ENCODE results near the gene NFIC.
"Not testable (repeated sequence)": the region's sequence is repeated elsewhere in the genome, so short reads cannot be mapped to it uniquely, and the experiment has no call there.

NFIC gene

DNA sequence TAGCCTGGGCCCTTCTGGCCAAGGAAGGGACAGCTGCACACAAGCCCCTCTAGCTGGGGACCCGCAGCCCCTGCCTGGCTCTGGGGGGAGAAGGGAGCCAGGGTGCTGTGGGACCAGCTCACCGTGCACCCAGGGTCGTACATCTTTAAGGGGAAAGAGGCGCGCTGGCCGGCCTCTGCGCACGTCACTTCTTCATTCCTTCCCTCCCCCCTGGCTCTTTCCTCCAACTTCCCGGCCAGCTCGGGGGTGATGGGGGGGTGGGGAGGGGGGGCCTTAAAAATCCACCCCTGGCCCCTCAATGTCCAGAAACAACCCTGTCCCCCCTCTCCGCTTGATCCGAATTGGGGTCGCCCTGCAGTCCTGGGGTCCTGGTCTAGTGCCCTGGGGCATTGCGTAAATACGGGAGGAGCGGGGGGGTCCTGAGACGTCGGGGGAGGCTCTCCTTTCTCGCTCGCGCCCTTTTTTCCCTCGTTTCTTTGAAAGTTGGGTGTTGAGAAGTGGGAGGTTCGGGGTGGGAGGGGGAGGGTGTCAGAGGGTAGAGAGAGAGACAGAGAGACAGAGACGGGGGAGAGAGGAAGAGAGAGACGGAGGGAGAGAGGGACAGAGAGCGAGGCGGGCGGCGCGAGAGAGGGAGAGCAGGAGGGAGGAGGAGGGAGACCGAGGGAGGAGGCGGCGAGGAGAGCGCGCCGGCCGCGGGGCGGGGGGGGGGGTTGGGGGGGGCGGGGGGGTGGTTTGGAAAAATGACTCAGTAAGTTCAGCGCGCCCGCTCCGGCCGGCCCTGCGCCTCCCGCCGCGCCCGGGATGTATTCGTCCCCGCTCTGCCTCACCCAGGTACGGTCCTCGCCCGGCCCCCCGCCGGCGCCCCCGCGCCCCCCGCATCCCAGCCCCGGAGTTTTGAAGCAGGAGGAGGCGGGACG, at the start of gene NFIC:
Gene NFIC (plus strand): TSS at position 748 of the 917 bp plus-strand sequence. CDS start 54 bp downstream, at position 802.
- DNase-seq (ENCODE audit: extremely low spot score, insufficient read length, low read depth) (no peak), FAIRE-seq (no peak)

- FAIRE-seq (no peak), DNase-seq (ENCODE audit: extremely low spot score, insufficient read length, low read depth) (no peak)
Measured at GRCh38 chr19:3316659-3317207, 49.6 kb upstream of the NFIC start.

GRCh38 chr19:3319643-3320353, 46.6 kb upstream of the NFIC start:
- DNase-seq (ENCODE audit: extremely low spot score, insufficient read length, low read depth) (no peak), FAIRE-seq (no peak)

DNA sequence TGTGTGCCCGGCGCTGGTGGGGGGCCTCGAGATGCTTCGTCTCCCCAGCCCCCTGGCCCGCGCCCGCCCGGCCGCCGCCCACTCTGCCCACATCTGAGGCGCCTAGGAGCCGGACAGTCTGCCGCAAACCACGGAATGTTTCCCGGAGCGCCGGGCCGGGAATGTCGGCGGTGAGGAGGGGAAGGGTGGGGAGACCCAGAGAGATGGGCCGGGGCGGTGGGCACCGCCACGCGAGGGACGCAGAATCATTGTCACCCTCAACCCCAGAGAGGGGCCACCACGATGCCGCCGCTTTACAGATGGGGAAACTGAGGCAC, 46.1 kb upstream of the NFIC start:
- DNase-seq (ENCODE audit: extremely low spot score, insufficient read length, low read depth) (no peak), FAIRE-seq (no peak)

DNA sequence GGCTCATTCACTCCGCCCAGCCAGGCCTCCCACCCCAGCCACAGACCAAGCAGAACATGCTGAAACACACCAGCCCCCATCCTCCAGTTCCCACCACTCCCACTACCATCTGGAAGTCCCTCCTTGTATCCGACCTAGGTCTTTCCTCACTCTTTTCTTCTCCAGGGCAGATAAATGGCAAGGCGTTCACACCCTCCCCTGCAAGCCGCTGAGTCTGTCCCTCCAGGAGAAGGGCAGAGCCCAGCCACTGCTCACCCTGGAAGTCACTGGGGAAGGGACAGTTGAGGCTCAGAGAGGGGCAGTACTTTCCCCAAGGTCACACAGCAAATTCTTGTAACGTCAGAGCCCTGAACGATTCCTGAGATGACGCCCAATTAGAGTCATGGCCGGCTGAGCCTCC, 45.5 kb upstream of the NFIC start:
- no peak for FAIRE-seq

DNA sequence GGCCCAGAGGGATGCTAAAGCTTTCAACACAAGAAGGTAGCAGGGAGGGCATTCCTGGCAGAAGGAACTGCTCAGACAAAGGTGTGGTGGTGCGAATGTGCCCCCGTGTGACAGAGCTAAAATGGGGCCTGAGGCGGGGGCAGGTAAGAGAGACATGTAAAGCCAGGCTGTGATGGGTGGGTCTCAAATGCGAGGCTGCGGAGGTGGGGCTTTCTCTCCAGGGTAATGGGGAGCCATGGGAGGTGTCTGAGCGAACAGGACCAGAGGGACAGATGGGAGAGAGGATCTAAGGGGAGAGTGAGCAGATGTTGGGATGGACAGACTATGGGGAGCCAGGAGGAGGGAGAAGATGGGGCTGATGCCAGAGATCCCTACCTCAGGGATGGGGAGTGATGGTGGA, 44.7 kb upstream of the NFIC start:
- FAIRE-seq (no peak), DNase-seq (ENCODE audit: extremely low spot score, insufficient read length, low read depth) (no peak)

More for the DNA sequence above, 45.5 kb upstream of the NFIC start:
- no peak for DNase-seq (ENCODE audit: extremely low spot score, insufficient read length, low read depth)

- no peak for DNase-seq (ENCODE audit: extremely low spot score, insufficient read length, low read depth)
- no peak for FAIRE-seq
Measured at GRCh38 chr19:3322199-3322978, 44.0 kb upstream of the NFIC start.

DNA sequence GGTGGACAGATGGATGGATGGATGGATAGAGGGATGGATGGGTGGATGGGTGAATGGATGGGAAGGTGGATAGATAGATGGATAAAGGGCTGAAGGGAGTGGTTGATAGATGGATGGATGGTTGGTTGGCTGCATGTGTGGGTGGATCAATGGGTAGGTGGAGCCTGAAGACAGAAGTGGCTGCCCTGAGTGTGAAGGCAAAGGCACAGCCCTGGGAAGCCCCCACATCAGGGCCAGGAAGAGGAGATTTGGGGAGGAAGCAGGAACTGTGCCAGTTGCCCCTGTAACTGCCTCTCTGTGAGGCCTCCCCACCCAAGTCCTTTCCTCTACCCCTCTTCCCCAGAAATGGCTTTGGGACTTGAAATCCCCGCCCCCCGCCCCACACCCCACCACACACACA, 43.4 kb upstream of the NFIC start:
- FAIRE-seq, result no peak
- no peak for DNase-seq (ENCODE audit: extremely low spot score, insufficient read length, low read depth)

GRCh38 chr19:3323658-3324057, 42.7 kb upstream of the NFIC start:
- DNase-seq (ENCODE audit: extremely low spot score, insufficient read length, low read depth) (no peak), FAIRE-seq (no peak)

DNA sequence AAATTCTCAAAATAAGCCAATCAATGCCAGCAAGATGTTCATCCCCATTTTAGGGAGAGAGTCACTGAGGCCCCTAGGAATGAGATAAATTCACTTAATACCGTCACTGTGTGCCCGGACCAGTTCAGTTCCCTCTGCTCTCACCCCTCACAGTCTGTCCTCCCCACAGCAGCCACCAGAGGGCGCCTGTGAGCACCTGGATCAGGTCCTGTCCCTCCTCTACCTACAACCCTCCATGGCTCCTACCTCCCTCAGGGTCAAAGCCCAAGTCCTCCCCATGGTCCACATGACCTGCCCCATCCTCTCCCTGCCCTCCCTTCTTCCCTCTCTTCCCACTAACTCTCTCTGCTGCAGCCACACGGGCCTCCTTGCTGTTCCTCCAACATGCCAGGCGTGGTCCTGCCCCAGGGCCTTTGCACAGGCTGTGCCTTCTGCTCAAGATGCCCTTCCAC, 42.0 kb upstream of the NFIC start:
- peak; percentile 68 for FAIRE-seq

GRCh38 chr19:3325451-3325850, 40.9 kb upstream of the NFIC start:
- FAIRE-seq (no peak), DNase-seq (ENCODE audit: extremely low spot score, insufficient read length, low read depth) (no peak)

More for the DNA sequence above, 42.0 kb upstream of the NFIC start:
- no peak for DNase-seq (ENCODE audit: extremely low spot score, insufficient read length, low read depth)

- DNase-seq (ENCODE audit: extremely low spot score, insufficient read length, low read depth) (no peak), FAIRE-seq (no peak)
Measured at GRCh38 chr19:3328743-3329142, 37.6 kb upstream of the NFIC start.

DNA sequence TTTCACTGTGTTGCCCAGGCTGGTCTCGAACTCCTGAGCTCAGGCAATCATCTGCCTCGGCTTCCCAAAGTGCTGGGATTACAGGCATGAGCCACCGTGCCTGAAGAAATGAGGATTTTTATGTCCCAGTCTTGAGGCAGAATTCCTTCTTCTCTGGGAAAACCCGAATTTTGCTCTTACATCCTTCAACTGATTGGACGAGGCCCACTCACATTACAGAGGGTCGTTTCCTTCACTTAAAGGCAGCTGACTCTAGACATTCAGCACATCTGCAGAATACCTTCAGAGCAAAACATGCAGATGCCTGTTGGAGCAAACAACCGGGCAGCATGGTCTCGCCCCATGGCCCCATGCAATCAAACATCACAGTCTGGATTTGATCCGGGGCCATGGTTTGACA, 36.3 kb upstream of the NFIC start:
- FAIRE-seq (no peak), DNase-seq (ENCODE audit: extremely low spot score, insufficient read length, low read depth) (no peak)

DNA sequence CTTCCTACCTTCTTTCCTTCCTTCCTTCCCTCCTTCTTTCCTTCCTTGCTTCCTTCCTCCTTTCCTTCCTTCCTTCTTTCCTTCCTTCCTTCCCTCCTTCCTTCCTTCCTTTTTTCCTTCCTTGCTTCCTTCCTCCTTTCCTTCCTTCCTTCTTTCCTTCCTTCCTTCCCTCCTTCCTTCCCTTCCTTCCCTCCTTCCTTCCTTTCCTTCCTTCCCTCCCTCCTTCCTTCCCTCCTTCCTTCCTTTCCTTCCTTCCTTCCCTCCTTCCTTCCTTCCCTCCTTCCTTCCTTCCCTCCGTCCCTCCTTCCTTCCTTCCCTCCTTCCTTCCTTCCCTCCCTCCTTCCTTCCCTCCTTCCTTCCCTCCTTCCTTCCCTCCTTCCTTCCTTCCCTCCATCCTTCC, 34.2 kb upstream of the NFIC start:
- not testable (repeated sequence) for DNase-seq (ENCODE audit: extremely low spot score, insufficient read length, low read depth); FAIRE-seq

- FAIRE-seq (no peak), DNase-seq (ENCODE audit: extremely low spot score, insufficient read length, low read depth) (no peak)
Measured at GRCh38 chr19:3333020-3333583, 33.3 kb upstream of the NFIC start.

DNA sequence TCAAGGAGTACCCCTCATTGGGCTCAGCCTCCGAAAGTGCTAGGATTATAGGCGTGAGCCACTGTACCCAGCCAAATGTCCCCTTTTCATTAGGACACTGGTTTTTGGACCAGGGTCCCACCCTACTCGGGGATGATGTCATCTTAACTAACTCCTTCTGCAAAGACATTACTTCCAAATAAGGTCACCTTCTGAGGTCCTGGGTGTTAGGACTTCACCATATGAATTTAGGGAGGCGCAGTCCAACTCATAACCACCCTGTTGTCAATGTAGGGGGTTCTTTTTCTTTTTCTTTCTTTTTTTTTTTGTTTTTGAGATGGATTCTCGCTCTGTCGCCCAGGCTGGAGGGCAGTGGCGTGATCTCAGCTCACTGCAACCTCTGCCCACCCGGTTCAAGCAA, 32.7 kb upstream of the NFIC start:
- FAIRE-seq (no peak), DNase-seq (ENCODE audit: extremely low spot score, insufficient read length, low read depth) (no peak)

GRCh38 chr19:3334749-3335430, 31.5 kb upstream of the NFIC start:
- not testable (repeated sequence) for FAIRE-seq; DNase-seq (ENCODE audit: extremely low spot score, insufficient read length, low read depth)

GRCh38 chr19:3335431-3336350, 30.7 kb upstream of the NFIC start:
- no peak for FAIRE-seq
- no peak for DNase-seq (ENCODE audit: extremely low spot score, insufficient read length, low read depth)

Measured in GM18507 (cell line).